Activated CD8-positive, alpha-beta memory T cell treated with anti-CD3 and anti-CD28 coated beads for 36 hours (primary cell): ENCODE results near the gene HSP90B1. TPM values are rescaled to one million over a fixed set of nuclear protein-coding genes. Genes with fewer than 3 reads are reported as not detected.

ENCODE experiments used
- CTCF ChIA-PET: fragments of 350-600 bp; sonication (Branson Sonifier 250); formaldehyde crosslinking; loops from one replicate; lab custom pipeline; 2021; ENCODE audit warnings: antibody characterized with exemption; lab: Charles Lee
- POLR2A ChIA-PET: fragments of 350-600 bp; sonication (Branson Sonifier 250); formaldehyde crosslinking; loops from one replicate; lab custom pipeline; 2021; ENCODE audit warnings: antibody characterized with exemption; lab: Charles Lee
- total RNA-seq, 2 experiments: library from RNA; stranded (reverse); gene quantifications; one replicate each; pipeline ENCODE4 v1.2.3, GENCODE V29; 2021

HSP90B1 gene
- total RNA-seq, 2 experiments from 2014 or later = 502 to 514 TPM

DNA sequence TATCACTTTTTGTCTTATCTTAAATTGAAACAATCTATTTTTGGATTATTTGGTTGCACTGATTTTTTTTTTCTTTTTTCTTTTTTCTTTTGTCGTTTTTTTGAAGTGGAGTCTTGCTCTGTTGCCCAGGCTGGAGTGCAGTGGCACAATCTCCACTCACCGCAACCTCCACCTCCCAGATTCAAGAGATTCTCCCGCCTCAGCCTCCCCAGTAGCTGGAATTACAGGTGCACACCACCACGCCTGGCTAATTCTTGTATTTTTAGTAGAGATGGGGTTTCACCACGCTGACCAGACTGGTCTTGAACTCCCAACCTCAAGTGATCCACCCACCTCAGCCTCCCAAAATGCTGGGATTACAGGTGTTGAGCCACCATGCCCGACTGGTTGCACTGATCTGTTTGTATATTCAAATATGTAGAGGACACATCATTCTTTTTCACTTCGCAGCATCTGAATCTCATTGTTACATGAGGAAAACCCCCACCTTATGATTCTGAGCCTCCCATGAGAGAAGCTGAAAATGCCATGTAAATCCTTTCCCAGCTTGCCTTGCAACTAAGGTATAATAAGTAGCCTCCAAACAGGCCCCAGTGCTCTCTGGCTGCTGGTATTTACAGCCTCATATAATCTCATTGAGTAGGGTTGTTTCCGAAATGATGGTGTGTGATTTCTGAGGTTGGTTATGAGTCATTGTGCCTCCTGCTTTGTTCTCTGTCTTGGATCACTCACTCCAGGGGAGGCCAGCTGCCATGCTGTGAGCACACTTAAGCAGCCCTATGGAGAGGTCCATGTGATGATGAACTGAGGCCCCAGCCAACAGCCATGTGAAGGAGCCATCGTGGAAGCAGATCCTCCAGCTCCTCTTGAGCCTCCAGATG, 5.2 kb upstream of the HSP90B1 start:
- ChIA-PET CTCF (interaction anchor here (1.2 to 1.6 kb wide), 2 partner anchors 10 to 47 kb away, joined by 3 to 8 read pairs; no protein-coding TSS in a partner anchor), POLR2A (interaction anchor here (0.6 kb wide), 1 partner anchor 39 kb away, joined by 5 read pairs; no protein-coding TSS in a partner anchor)

GRCh38 chr12:103928682-103929045, 1.5 kb upstream of the HSP90B1 start:
- POLR2A ChIA-PET = interaction anchor here (0.8 to 4.6 kb wide), 3 partner anchors 27 to 37 kb away, joined by 5 to 33 read pairs (median 6); partner anchors contain the start of gene TDG
- CTCF ChIA-PET = interaction anchor here (1.7 kb wide), 1 partner anchor 37 kb away, joined by 4 read pairs; the partner anchor contains the start of gene TDG

DNA sequence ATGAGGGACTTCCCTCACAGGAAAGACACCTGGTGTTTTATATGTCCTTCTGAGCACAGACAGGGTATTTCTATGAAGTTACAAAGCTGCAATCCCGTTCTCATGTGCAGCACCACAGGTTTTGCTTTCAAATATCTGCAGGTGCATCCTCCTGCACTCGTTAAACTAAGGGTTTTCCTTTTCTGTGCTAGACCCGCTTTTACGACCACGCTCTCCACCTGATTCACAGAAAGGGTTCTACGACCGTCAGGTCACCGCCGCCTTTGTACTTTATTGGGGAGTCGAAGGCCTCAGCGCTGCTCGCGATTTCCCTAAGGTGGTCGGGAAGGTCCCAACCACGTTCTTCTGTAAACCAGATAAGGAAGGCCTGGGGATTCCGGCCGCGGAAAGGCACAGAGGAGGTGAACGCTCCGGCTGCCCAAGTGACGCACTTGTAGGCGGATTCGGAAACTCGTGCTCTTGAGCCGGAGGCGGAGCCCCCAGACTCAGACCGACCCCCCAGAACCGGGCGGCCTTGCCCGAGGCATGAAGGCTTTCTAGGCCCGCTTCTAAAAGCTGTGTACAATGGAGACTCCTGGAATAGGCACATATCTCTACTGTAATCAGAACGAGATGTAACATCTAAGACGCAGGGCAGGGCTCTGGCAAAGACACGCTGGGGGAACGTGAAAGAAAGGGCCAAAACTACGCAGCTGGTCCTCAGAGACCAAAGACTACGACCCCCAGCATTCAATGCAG, 995 bp upstream of the HSP90B1 start:
- POLR2A ChIA-PET = interaction anchor here (0.6 to 4.6 kb wide), 12 partner anchors 11 to 213 kb away, joined by 3 to 33 read pairs (median 4); partner anchors contain the start of genes HCFC2, NFYB, NT5DC3 and TDG
- CTCF ChIA-PET = interaction anchor here (1.0 to 1.8 kb wide), 5 partner anchors 28 to 209 kb away, joined by 3 to 7 read pairs (median 4); partner anchors contain the start of genes NFYB and TDG

DNA sequence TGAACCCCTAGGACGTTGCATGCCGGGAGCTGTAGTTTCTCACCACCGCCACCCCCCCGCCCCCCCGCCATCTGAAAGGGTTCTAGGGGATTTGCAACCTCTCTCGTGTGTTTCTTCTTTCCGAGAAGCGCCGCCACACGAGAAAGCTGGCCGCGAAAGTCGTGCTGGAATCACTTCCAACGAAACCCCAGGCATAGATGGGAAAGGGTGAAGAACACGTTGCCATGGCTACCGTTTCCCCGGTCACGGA, 501 bp upstream of the HSP90B1 start:
- CTCF ChIA-PET = interaction anchor here (1.0 to 1.8 kb wide), 4 partner anchors 27 to 208 kb away, joined by 3 to 7 read pairs (median 4); partner anchors contain the start of genes NFYB and TDG
- POLR2A ChIA-PET = interaction anchor here (0.6 to 4.6 kb wide), 10 partner anchors 10 to 213 kb away, joined by 3 to 33 read pairs (median 4); partner anchors contain the start of genes HCFC2, NFYB, NT5DC3 and TDG

GRCh38 chr12:103930787-103931735, 851 bp downstream of the HSP90B1 start:
- POLR2A ChIA-PET = interaction anchor here (1.7 to 4.6 kb wide), 2 partner anchors 26 to 35 kb away, joined by 11 to 33 read pairs; partner anchors contain the start of gene TDG
- CTCF ChIA-PET = interaction anchor here (0.6 to 1.8 kb wide), 2 partner anchors 25 to 34 kb away, joined by 3 to 7 read pairs; partner anchors contain the start of gene TDG

DNA sequence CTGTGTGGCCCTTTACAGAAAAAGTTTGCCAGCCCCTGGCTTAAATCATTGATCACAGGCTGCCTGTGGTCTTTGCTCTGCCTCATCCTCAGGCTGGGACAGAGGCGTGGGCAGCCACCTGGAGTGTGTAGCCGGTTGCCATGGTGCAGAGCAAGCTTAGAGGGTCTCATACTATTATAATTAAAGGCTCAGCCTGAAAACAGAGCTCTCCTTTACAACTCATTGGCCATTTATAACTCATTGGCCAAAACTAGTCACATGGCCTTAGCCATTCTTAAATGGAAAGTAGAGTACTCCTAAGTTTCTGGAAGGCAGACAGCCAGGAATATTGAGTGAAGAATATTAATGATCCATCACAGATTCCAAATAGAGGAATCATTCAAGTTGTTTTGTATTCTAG, 3.0 kb downstream of the HSP90B1 start:
- CTCF ChIA-PET = no interaction called here
- POLR2A ChIA-PET = no interaction called here

- CTCF ChIA-PET = interaction anchor here (0.7 to 1.0 kb wide), 3 partner anchors 12 to 183 kb away, joined by 4 to 5 read pairs (median 5); no protein-coding TSS in a partner anchor
- POLR2A ChIA-PET = no interaction called here
Measured at GRCh38 chr12:103936679-103937078, 6.5 kb downstream of the HSP90B1 start.

DNA sequence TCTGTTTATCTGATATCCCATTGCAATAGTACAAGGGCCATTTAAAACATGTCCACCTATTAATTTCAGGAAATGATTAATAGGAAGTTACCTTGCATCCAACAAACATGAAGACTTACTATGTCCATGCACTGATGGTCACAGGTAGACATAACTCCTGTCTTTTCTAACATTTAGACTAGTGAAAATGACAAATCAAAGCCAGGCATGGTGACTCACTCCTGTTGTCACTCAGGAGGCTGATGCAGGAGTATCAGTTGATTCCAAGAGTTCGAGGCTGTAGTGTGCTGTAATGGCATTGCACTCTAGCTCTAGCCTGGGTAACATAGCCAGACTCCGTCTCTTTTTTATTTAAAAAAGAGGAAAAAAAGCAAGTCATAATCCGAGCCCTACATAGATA, 14.8 kb downstream of the HSP90B1 start:
- POLR2A ChIA-PET = no interaction called here
- CTCF ChIA-PET = interaction anchor here (0.6 kb wide), 1 partner anchor 46 kb away, joined by 3 read pairs; no protein-coding TSS in a partner anchor

DNA sequence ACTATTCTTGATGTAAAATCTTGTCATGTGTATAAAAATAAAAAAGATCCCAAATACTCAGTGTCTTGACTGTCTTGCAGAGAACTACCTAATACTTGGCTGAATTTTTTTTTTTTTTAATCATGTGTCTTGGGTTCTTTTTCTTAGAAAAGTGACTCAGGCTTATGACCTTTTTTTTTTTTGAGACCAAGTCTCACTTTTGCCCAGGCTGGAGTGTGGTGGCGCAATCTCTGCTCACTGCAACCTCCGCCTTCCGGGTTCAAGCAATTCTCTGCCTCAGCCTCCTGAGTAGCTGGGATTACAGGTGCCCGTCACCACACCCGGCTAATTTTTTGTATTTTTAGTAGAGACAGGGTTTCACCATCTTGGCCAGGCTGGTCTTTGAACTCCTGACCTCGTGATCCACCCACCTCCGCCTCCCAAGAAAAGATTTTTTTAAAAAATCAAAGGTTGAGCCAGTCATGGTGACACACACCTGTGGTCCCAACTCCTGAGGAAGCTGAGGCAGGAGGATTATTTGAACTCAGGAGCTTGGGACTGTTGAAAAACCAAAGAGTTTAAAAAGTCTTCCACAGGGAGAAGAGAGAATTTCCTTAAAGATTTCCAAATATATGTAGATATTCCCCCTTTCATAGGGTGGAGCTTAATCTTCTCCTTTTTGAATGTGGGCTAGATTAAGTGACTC, 17.8 kb downstream of the HSP90B1 start:
- POLR2A ChIA-PET = interaction anchor here (1.2 kb wide), 1 partner anchor 9 kb away, joined by 5 read pairs; a partner anchor contains a TSS
- CTCF ChIA-PET = interaction anchor here (0.6 to 1.9 kb wide), 2 partner anchors 12 to 1378 kb away, joined by 4 read pairs; no protein-coding TSS in a partner anchor

GRCh38 chr12:103948746-103949406, 18.7 kb downstream of the HSP90B1 start:
- CTCF ChIA-PET = interaction anchor here (1.9 to 2.2 kb wide), 2 partner anchors 13 to 17 kb away, joined by 4 to 6 read pairs; partner anchors contain the start of gene TDG
- POLR2A ChIA-PET = interaction anchor here (1.2 kb wide), 1 partner anchor 8 kb away, joined by 5 read pairs; a partner anchor contains a TSS

DNA sequence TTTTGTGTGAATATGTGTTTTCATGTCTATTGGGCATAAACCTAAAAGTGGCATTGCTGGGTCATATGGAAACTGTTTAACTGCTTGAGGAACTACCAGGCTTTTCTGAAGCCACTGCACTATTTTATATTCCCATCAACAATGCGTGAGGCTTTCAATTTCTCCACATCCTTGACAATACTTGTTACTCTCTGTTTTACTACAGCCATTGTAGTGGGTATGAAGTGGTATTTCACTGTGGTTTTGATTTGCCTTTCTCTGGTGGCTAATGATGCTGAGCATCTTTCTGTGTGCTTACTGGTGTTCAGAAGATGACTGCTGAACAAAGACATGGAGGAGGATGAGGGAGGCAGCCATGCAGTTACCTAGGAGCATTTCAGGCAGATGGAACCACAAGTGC, 22.3 kb downstream of the HSP90B1 start:
- ChIA-PET POLR2A (interaction anchor here (0.9 kb wide), 1 partner anchor 23 kb away, joined by 4 read pairs; no protein-coding TSS in a partner anchor), CTCF (interaction anchor here (0.6 to 0.7 kb wide), 2 partner anchors 9 to 25 kb away, joined by 3 read pairs; no protein-coding TSS in a partner anchor)

- POLR2A ChIA-PET = interaction anchor here (0.6 to 2.7 kb wide), 6 partner anchors 8 to 1259 kb away, joined by 3 to 40 read pairs (median 6); partner anchors contain the start of genes HSP90B1 and TDG
- CTCF ChIA-PET = interaction anchor here (1.1 to 1.7 kb wide), 3 partner anchors 10 to 26 kb away, joined by 3 to 12 read pairs (median 5); partner anchors contain the start of genes HSP90B1 and TDG
Measured at GRCh38 chr12:103955811-103956508, 25.8 kb downstream of the HSP90B1 start.

DNA sequence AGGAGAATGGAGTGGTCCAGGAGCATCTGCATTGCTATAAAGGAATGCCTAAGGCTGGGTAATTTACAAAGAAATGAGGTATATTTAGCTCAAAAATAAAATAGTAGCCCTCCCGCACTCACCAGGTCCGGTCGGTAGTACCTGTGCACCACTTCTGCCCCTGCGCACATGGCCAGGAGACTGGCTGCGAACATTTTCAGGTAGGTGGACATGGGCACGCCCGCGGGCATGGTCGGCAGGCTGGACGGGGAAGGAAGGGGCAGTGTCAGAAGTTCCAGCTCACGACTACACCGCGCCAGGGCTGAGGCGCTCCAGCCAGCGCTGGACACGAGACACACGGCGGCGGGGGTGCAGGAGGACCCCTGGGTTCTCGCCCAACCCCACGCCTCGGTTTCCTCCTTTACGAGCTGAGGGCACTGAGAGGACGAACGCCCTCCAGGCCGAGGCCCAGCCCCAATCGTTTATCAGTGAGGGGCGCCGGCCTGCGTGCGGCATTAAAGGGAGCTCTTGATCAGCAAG, 26.4 kb downstream of the HSP90B1 start:
- ChIA-PET POLR2A (interaction anchor here (1.1 to 2.7 kb wide), 5 partner anchors 8 to 107 kb away, joined by 5 to 40 read pairs (median 9); partner anchors contain the start of genes HSP90B1 and TDG), CTCF (interaction anchor here (1.1 to 1.7 kb wide), 3 partner anchors 9 to 27 kb away, joined by 3 to 12 read pairs (median 5); partner anchors contain the start of genes HSP90B1 and TDG)

DNA sequence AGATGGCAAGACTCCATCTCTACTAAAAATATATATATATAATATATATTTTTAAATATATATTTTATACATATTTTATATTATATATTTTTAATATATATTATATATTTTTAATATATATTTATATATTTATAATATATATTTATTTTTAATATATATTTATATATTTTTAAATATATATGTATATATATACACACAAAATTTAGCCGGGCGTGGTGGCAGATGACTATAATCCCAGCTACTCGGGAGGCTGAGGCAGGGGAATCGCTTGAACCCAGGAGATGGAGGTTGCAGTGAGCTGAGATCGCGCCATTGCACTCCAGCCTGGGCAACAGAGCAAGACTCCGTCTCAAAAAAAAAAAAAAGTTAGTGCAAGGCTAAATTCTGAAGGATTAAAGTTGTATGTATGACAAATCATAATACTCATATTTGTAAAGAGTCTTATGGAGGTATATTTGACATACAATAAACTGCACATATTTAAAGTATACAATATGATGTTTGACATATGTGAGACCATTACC, 27.7 kb downstream of the HSP90B1 start:
- ChIA-PET CTCF (no interaction called here), POLR2A (interaction anchor here (2.1 to 2.7 kb wide), 2 partner anchors 8 to 28 kb away, joined by 11 to 40 read pairs; partner anchors contain the start of genes HSP90B1 and TDG)

GRCh38 chr12:103958621-103959020, 28.4 kb downstream of the HSP90B1 start:
- POLR2A ChIA-PET = no interaction called here
- CTCF ChIA-PET = no interaction called here
